IMR-90 (cell line): ENCODE measurements around the gene NLGN4X. TPM values are rescaled to one million over a fixed set of nuclear protein-coding genes. Genes with fewer than 3 reads are reported as not detected.

Source experiments
- ATAC-seq: fragments of 200-7000 bp; cut with Tn5 transposase; 2 replicates; pipeline ENCODE4 v1.9.1; 2020; ENCODE audit warnings: low read depth, mild to moderate bottlenecking, moderate library complexity
- BruUV-seq: library from RNA; stranded (reverse); fragments of 400-500 nt; replicated peaks from 2 replicates; lab custom pipeline; 2021; lab: Mats Ljungman, UMichigan
- CTCF ChIA-PET: fragments of 300-600 bp; formaldehyde crosslinking; extraction: SDS; loops from one replicate; lab custom pipeline; 2021; ENCODE audit warnings: antibody characterized with exemption; lab: Yijun Ruan, JAX
- POLR2A ChIA-PET: fragments of 300-600 bp; sonication (Branson Sonifier 250); formaldehyde crosslinking; loops from one replicate; lab custom pipeline; 2022; ENCODE audit warnings: antibody characterized with exemption; ENCODE audit not compliant: unreplicated experiment; lab: Charles Lee
- DNase-seq: peaks from one replicate; pipeline ENCODE4 v3.0.0; 2013
- H2AFZ ChIP-seq: replicated peaks from 2 replicates; pipeline ENCODE3; 2013; ENCODE audit warnings: low read length, mild to moderate bottlenecking; ENCODE audit not compliant: poor library complexity
- H2AK5ac ChIP-seq: 2 replicates; pipeline ENCODE4 v1.6.1; 2013; ENCODE audit warnings: low read depth, low read length, inconsistent platforms
- H2AK9ac ChIP-seq: replicated peaks from 2 replicates; pipeline ENCODE3; 2013; ENCODE audit warnings: mild to moderate bottlenecking, low read depth, low read length, moderate library complexity; ENCODE audit not compliant: poor library complexity
- H2BK120ac ChIP-seq: 2 replicates; pipeline ENCODE4 v1.6.1; 2013; ENCODE audit warnings: low read depth, low read length, inconsistent platforms
- H2BK15ac ChIP-seq: 3 replicates; pipeline ENCODE4 v1.6.1; 2013; ENCODE audit warnings: low read depth, low read length, inconsistent platforms
- H2BK20ac ChIP-seq: 2 replicates; pipeline ENCODE4 v1.6.1; 2013; ENCODE audit warnings: low read depth, mild to moderate bottlenecking, inconsistent platforms, low read length, moderate library complexity
- H2BK5ac ChIP-seq: 2 replicates; pipeline ENCODE4 v1.6.1; 2013; ENCODE audit warnings: mild to moderate bottlenecking, low read depth, low read length, inconsistent platforms; ENCODE audit not compliant: poor library complexity, severe bottlenecking
- H3K14ac ChIP-seq: replicated peaks from 2 replicates; pipeline ENCODE4 v1.6.1; 2013; ENCODE audit warnings: low read depth, low read length, inconsistent platforms
- H3K18ac ChIP-seq: 2 replicates; pipeline ENCODE4 v1.6.1; 2013; ENCODE audit warnings: low read depth, low read length, control low read depth
- H3K23ac ChIP-seq: 2 replicates; pipeline ENCODE4 v1.6.1; 2013; ENCODE audit warnings: low read depth, low read length, inconsistent platforms
- H3K27ac ChIP-seq: 2 replicates; pipeline ENCODE4 v1.5.1; 2013; ENCODE audit warnings: mild to moderate bottlenecking, control low read depth, low read length; ENCODE audit not compliant: insufficient read depth
- H3K27me3 ChIP-seq: 2 replicates; pipeline ENCODE4 v1.6.1; 2013; ENCODE audit warnings: low read length; ENCODE audit not compliant: control insufficient read depth, insufficient read depth
- H3K36me3 ChIP-seq: 2 replicates; pipeline ENCODE4 v1.6.1; 2013; ENCODE audit warnings: low read length, mixed read lengths; ENCODE audit not compliant: control insufficient read depth, insufficient read depth
- H3K4ac ChIP-seq: 2 replicates; pipeline ENCODE4 v1.6.1; 2013; ENCODE audit warnings: low read depth, low read length, inconsistent platforms
- H3K4me1 ChIP-seq: 2 replicates; pipeline ENCODE4 v1.6.1; 2013; ENCODE audit warnings: low read length, mixed read lengths; ENCODE audit not compliant: control insufficient read depth, insufficient read depth
- H3K4me2 ChIP-seq: 2 replicates; pipeline ENCODE4 v1.6.1; 2013; ENCODE audit warnings: low read depth, mild to moderate bottlenecking, control low read depth, low read length, moderate library complexity
- H3K4me3 ChIP-seq: 2 replicates; pipeline ENCODE4 v1.5.1; 2013; ENCODE audit warnings: low read depth, mild to moderate bottlenecking, control low read depth, low read length, moderate library complexity; ENCODE audit not compliant: insufficient read depth
- H3K56ac ChIP-seq: 2 replicates; pipeline ENCODE4 v1.6.1; 2013; ENCODE audit warnings: low read length, inconsistent platforms; ENCODE audit not compliant: insufficient read depth; ENCODE audit errors: extremely low read depth
- H3K79me1 ChIP-seq, 2 experiments: 2 replicates each; pipeline ENCODE4 v1.6.1; 2013; ENCODE audit warnings: low read length in 2 of 2, inconsistent platforms in 1 of 2, low read depth in 1 of 2
- H3K9ac ChIP-seq: 2 replicates; pipeline ENCODE4 v1.6.1; 2013; ENCODE audit warnings: low read depth, low read length, control low read depth
- H3K9me1 ChIP-seq: 2 replicates; pipeline ENCODE4 v1.6.1; 2013; ENCODE audit warnings: low read length, inconsistent platforms; ENCODE audit not compliant: insufficient read depth
- H3K9me3 ChIP-seq: 2 replicates; pipeline ENCODE4 v1.6.1; 2013; ENCODE audit warnings: low read length; ENCODE audit not compliant: control insufficient read depth, insufficient read depth
- H4K20me1 ChIP-seq: 2 replicates; pipeline ENCODE4 v1.6.1; 2013; ENCODE audit warnings: low read length, inconsistent platforms; ENCODE audit not compliant: insufficient read depth
- H4K5ac ChIP-seq: 2 replicates; pipeline ENCODE4 v1.6.1; 2013; ENCODE audit warnings: mild to moderate bottlenecking, low read depth, low read length, control low read depth
- H4K8ac ChIP-seq, 2 experiments: 2 replicates each; pipeline ENCODE4 v1.6.1; 2013; ENCODE audit warnings: low read depth in 2 of 2, low read length in 2 of 2, control low read depth in 1 of 2, inconsistent platforms in 1 of 2
- H4K91ac ChIP-seq: 2 replicates; pipeline ENCODE4 v1.6.1; 2013; ENCODE audit warnings: low read depth, low read length, inconsistent platforms; ENCODE audit not compliant: insufficient read depth
- BHLHE40 ChIP-seq: fragments of 150-350 bp; IDR thresholded peaks from 2 replicates; pipeline ENCODE4 v1.6.1; 2016; ENCODE audit warnings: mild to moderate bottlenecking, low read depth, low read length
- CEBPB ChIP-seq: IDR thresholded peaks from 2 replicates; pipeline ENCODE4 v1.6.1; 2012; ENCODE audit warnings: low read depth, low read length, improper control_type of control experiment
- CHD1 ChIP-seq: IDR thresholded peaks from 2 replicates; pipeline ENCODE4 v1.6.1; 2012; ENCODE audit warnings: low read depth, low read length, improper control_type of control experiment
- ELK1 ChIP-seq: fragments of 150-350 bp; IDR thresholded peaks from 2 replicates; pipeline ENCODE4 v1.6.1; 2016; ENCODE audit warnings: low read depth, mild to moderate bottlenecking, low read length, moderate library complexity, borderline replicate concordance
- FOS ChIP-seq: fragments of 150-350 bp; IDR thresholded peaks from 2 replicates; pipeline ENCODE4 v1.6.1; 2016; ENCODE audit warnings: low read depth, low read length
- MAFK ChIP-seq: IDR thresholded peaks from 2 replicates; pipeline ENCODE4 v1.6.1; 2012; ENCODE audit warnings: low read depth, low read length, improper control_type of control experiment
- MAZ ChIP-seq: IDR thresholded peaks from 2 replicates; pipeline ENCODE4 v1.6.1; 2012; ENCODE audit warnings: low read depth, mild to moderate bottlenecking, low read length, improper control_type of control experiment, moderate library complexity, borderline replicate concordance
- MXI1 ChIP-seq: IDR thresholded peaks from 2 replicates; pipeline ENCODE4 v1.6.1; 2012; ENCODE audit warnings: low read depth, mild to moderate bottlenecking, low read length, moderate library complexity, borderline replicate concordance
- NFE2L2 ChIP-seq: fragments of 150-350 bp; IDR thresholded peaks from 2 replicates; pipeline ENCODE4 v1.6.1; 2016; ENCODE audit warnings: low read depth, mild to moderate bottlenecking, low read length
- POLR2A ChIP-seq: IDR thresholded peaks from 2 replicates; pipeline ENCODE4 v1.6.1; 2012; ENCODE audit warnings: mild to moderate bottlenecking, low read depth, low read length
- RAD21 ChIP-seq: IDR thresholded peaks from 2 replicates; pipeline ENCODE4 v1.6.1; 2012; ENCODE audit warnings: low read length, improper control_type of control experiment
- RCOR1 ChIP-seq: IDR thresholded peaks from 2 replicates; pipeline ENCODE4 v1.6.1; 2012; ENCODE audit warnings: mild to moderate bottlenecking, low read length, improper control_type of control experiment; ENCODE audit not compliant: insufficient replicate concordance
- RFX5 ChIP-seq: IDR thresholded peaks from 2 replicates; pipeline ENCODE4 v1.8.0; 2012; ENCODE audit warnings: low read depth, mild to moderate bottlenecking, low read length, moderate library complexity
- SMC3 ChIP-seq: fragments of 150-350 bp; IDR thresholded peaks from 2 replicates; pipeline ENCODE4 v1.6.1; 2016; ENCODE audit warnings: low read depth, mild to moderate bottlenecking, antibody characterized with exemption, low read length, moderate library complexity
- WGBS, 2 experiments: methylation state at CpG; one replicate each; pipeline versions ENCODE4 v1.1.5 to v1.1.7; 2013; ENCODE audit warnings: missing lambda C conversion rate in 2 of 2; ENCODE audit not compliant: insufficient read length in 1 of 2; ENCODE audit errors: extremely low coverage in 2 of 2; 5-methylcytosine and 5-hydroxymethylcytosine counted together
- dilution Hi-C: fragments of 300-500 bp; cut with HindIII; formaldehyde crosslinking; loops from one replicate; pipeline ENCODE4 v1.14.3; 2018; ENCODE audit warnings: low sequenced_read_pairs; ENCODE audit not compliant: unreplicated experiment
- in situ Hi-C: fragments of 300-500 bp; cut with MboI; formaldehyde crosslinking; loops from 3 replicates; pipeline ENCODE4 v1.14.3; 2019; ENCODE audit warnings: low sequenced_read_pairs, inconsistent platforms, mixed read lengths
- intact Hi-C: fragments of 100-400 bp; cut with micrococcal nuclease; formaldehyde crosslinking; loops from 2 replicates; pipeline ENCODE4 v1.10.0; 2022
- polyA plus RNA-seq, 3 experiments: library from polyadenylated mRNA; depleted of rRNA; stranded (reverse); fragments of >200 nt; gene quantifications; 2 replicates each; pipeline ENCODE4 v1.2.3, GENCODE V29; 2012; ENCODE audit warnings: low replicate concordance in 1 of 3
- total RNA-seq: library from RNA; depleted of rRNA; stranded (reverse); fragments of >200 nt; gene quantifications from 2 replicates; pipeline ENCODE4 v1.2.3, GENCODE V29; 2012
- TF ChIP-seq, protein P1 (sequence below): conservative IDR thresholded peaks from 2 replicates; pipeline ENCODE4 v1.5.1; 2012; ENCODE audit warnings: mild to moderate bottlenecking, low read depth, low read length, improper control_type of control experiment
- TF ChIP-seq, protein P2 (sequence below): fragments of 150-350 bp; IDR thresholded peaks from 2 replicates; pipeline ENCODE4 v1.6.1; 2017; ENCODE audit warnings: mild to moderate bottlenecking, antibody characterized with exemption, low read length, low read depth

Gene NLGN4X
- total and polyA plus RNA-seq, 2 of the 4 experiments (the other 2 are of a cell fraction), result not detected

DNA sequence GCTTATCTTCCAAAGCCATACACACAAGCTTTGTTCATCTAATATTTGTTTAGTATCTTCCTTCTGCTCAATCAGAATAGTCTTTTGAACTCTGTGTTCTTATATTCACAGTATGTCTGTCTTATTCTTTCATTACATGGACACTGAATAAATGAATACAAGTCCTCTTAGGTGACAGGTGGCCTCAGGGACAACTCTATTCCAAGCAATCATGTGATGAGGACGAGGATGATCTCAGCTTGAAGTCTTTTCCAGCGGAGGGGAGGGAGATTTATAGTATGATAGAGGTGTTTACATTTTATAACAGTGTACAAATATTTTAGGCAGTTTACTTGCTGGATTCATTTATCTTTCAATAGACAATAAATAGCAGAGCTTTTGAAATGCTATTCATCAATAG is 300.4 kb downstream of the NLGN4X start:
- Histone ChIP-seq H3K9ac (no peak overlapping the region), H3K9me3 (no peaks in the 10 kb centered on the region; the same call in 1 of the 2 replicates), H3K23ac (no peak overlapping the region), H3K79me1 (no peaks in the 10 kb centered on the region), H4K20me1 (no peaks in the 10 kb centered on the region), H3K4ac (no peak overlapping the region), H4K8ac (no peak overlapping the region), H3K14ac (no peak overlapping the region), H2BK15ac (no peak overlapping the region), H2BK20ac (no peak overlapping the region), H3K4me2 (no peak overlapping the region), H2AK9ac (no peak overlapping the region), H3K56ac (no peak overlapping the region), H3K27me3 (no peaks in the 10 kb centered on the region), H3K18ac (no peak overlapping the region), H2BK5ac (no peak overlapping the region), H3K4me1 (no peaks in the 10 kb centered on the region), H3K9me1 (no peaks in the 10 kb centered on the region), H3K4me3 (no peak overlapping the region), H4K5ac (no peak overlapping the region), H3K27ac (no peak overlapping the region), H2AK5ac (no peak overlapping the region), H2AFZ (no peak overlapping the region), H4K91ac (no peak overlapping the region), H3K36me3 (no peaks in the 10 kb centered on the region), H2BK120ac (no peak overlapping the region)
- intact Hi-C loops (no loop called here), in situ Hi-C loops (no loop called here), dilution Hi-C loops (no loop called here)
- no TSS peak for BruUV-seq
- no CpG with 5 or more reads among the region's 2 CpGs for WGBS, 2 experiments
- TF ChIP-seq RCOR1 (no peak), ELK1 (no peak), RFX5 (no peak), MAZ (no peak), POLR2A (no peak), CHD1 (no peak), CEBPB (no peak), MAFK (no peak), NFE2L2 (no peak), MXI1 (no peak), SMC3 (no peak), RAD21 (no peak), BHLHE40 (no peak), FOS (no peak)
- TF ChIP-seq, protein P1, sequence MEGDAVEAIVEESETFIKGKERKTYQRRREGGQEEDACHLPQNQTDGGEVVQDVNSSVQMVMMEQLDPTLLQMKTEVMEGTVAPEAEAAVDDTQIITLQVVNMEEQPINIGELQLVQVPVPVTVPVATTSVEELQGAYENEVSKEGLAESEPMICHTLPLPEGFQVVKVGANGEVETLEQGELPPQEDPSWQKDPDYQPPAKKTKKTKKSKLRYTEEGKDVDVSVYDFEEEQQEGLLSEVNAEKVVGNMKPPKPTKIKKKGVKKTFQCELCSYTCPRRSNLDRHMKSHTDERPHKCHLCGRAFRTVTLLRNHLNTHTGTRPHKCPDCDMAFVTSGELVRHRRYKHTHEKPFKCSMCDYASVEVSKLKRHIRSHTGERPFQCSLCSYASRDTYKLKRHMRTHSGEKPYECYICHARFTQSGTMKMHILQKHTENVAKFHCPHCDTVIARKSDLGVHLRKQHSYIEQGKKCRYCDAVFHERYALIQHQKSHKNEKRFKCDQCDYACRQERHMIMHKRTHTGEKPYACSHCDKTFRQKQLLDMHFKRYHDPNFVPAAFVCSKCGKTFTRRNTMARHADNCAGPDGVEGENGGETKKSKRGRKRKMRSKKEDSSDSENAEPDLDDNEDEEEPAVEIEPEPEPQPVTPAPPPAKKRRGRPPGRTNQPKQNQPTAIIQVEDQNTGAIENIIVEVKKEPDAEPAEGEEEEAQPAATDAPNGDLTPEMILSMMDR, result no peak
- TF ChIP-seq, protein P2, sequence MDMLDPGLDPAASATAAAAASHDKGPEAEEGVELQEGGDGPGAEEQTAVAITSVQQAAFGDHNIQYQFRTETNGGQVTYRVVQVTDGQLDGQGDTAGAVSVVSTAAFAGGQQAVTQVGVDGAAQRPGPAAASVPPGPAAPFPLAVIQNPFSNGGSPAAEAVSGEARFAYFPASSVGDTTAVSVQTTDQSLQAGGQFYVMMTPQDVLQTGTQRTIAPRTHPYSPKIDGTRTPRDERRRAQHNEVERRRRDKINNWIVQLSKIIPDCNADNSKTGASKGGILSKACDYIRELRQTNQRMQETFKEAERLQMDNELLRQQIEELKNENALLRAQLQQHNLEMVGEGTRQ, result no peak
- DNase-seq, result no peak
- CTCF ChIA-PET, result no interaction called here
- ATAC-seq, result no peak
- POLR2A ChIA-PET, result no interaction called here
